Astrocyte (in vitro differentiated cells and primary cell): Measurements from ENCODE around the gene PRKACA. TPM values are rescaled to one million over a fixed set of nuclear protein-coding genes. Genes with fewer than 3 reads are reported as not detected.

ENCODE experiments used
- DNase-seq: peaks from one replicate; pipeline ENCODE4 v3.0.0-alpha.2; 2010; ENCODE audit warnings: low read depth
- FAIRE-seq: peaks from 2 replicates; lab custom pipeline; 2011; peaks lifted over from hg19 to GRCh38; lab: Jason Lieb, UNC
- H2AFZ ChIP-seq: 2 replicates; pipeline ENCODE4 v1.6.0; 2012; ENCODE audit warnings: low read depth, low read length, inconsistent platforms
- H3K27ac ChIP-seq: 2 replicates; pipeline ENCODE4 v1.5.1; 2011; ENCODE audit warnings: low read depth, low read length, inconsistent platforms
- H3K27me3 ChIP-seq: 2 replicates; pipeline ENCODE4 v1.6.0; 2011; ENCODE audit warnings: low read length, inconsistent platforms; ENCODE audit not compliant: insufficient read depth
- H3K36me3 ChIP-seq: 2 replicates; pipeline ENCODE4 v1.5.1; 2011; ENCODE audit warnings: low read length, inconsistent platforms; ENCODE audit not compliant: insufficient read depth
- H3K4me1 ChIP-seq: 2 replicates; pipeline ENCODE4 v1.5.1; 2011; ENCODE audit warnings: low read length, inconsistent platforms; ENCODE audit not compliant: insufficient read depth
- H3K4me2 ChIP-seq: 2 replicates; pipeline ENCODE4 v1.6.0; 2012; ENCODE audit warnings: low read length, inconsistent platforms
- H3K4me3 ChIP-seq: 2 replicates; pipeline ENCODE4 v1.5.1; 2011; ENCODE audit warnings: low read depth, mild to moderate bottlenecking, low read length, inconsistent platforms; ENCODE audit not compliant: insufficient read depth
- H3K79me2 ChIP-seq: 2 replicates; pipeline ENCODE4 v1.6.0; 2012; ENCODE audit warnings: mild to moderate bottlenecking, low read length, inconsistent platforms; ENCODE audit not compliant: insufficient read depth
- H3K9ac ChIP-seq: 2 replicates; pipeline ENCODE4 v1.6.0; 2012; ENCODE audit warnings: mild to moderate bottlenecking, low read length, inconsistent platforms
- H3K9me3 ChIP-seq: 2 replicates; pipeline ENCODE4 v1.5.1; 2012; ENCODE audit warnings: low read depth, mild to moderate bottlenecking, low read length, inconsistent platforms; ENCODE audit not compliant: insufficient read depth
- H4K20me1 ChIP-seq: 2 replicates; pipeline ENCODE4 v1.6.0; 2012; ENCODE audit warnings: low read length, inconsistent platforms; ENCODE audit not compliant: insufficient read depth
- H3K27ac Mint-ChIP-seq: one replicate; pipeline ENCODE4 v1.8.0; 2021; ENCODE audit warnings: mild to moderate bottlenecking, mixed read lengths; ENCODE audit not compliant: unreplicated experiment
- H3K27me3 Mint-ChIP-seq: one replicate; pipeline ENCODE4 v1.8.0; 2021; ENCODE audit warnings: low read depth, mixed read lengths; ENCODE audit not compliant: unreplicated experiment
- H3K36me3 Mint-ChIP-seq: one replicate; pipeline ENCODE4 v1.8.0; 2021; ENCODE audit warnings: low read depth, mixed read lengths; ENCODE audit not compliant: unreplicated experiment
- H3K4me1 Mint-ChIP-seq: one replicate; pipeline ENCODE4 v1.8.0; 2021; ENCODE audit warnings: low read depth, mixed read lengths; ENCODE audit not compliant: unreplicated experiment
- H3K4me3 Mint-ChIP-seq: one replicate; pipeline ENCODE4 v1.8.0; 2021; ENCODE audit warnings: mild to moderate bottlenecking, moderate library complexity, mixed read lengths; ENCODE audit not compliant: unreplicated experiment
- H3K9me3 Mint-ChIP-seq: one replicate; pipeline ENCODE4 v1.8.0; 2021; ENCODE audit warnings: mild to moderate bottlenecking, mixed read lengths; ENCODE audit not compliant: unreplicated experiment
- EZH2 ChIP-seq: IDR thresholded peaks from 2 replicates; pipeline ENCODE4 v1.6.1; 2012; ENCODE audit warnings: mild to moderate bottlenecking, low read length, inconsistent platforms; ENCODE audit not compliant: insufficient read depth
- total RNA-seq: library from RNA; stranded (reverse); gene quantifications from 2 replicates; pipeline ENCODE4 v1.2.1, GENCODE V29; 2021
- TF ChIP-seq, protein P1 (sequence below): IDR thresholded peaks from 2 replicates; pipeline ENCODE4 v1.5.1; 2011; ENCODE audit warnings: low read depth, mild to moderate bottlenecking, inconsistent platforms, low read length, moderate library complexity; ENCODE audit not compliant: insufficient read depth

PRKACA gene
- total RNA-seq, 1 donor from 2014 or later, result 80.5 TPM

DNA sequence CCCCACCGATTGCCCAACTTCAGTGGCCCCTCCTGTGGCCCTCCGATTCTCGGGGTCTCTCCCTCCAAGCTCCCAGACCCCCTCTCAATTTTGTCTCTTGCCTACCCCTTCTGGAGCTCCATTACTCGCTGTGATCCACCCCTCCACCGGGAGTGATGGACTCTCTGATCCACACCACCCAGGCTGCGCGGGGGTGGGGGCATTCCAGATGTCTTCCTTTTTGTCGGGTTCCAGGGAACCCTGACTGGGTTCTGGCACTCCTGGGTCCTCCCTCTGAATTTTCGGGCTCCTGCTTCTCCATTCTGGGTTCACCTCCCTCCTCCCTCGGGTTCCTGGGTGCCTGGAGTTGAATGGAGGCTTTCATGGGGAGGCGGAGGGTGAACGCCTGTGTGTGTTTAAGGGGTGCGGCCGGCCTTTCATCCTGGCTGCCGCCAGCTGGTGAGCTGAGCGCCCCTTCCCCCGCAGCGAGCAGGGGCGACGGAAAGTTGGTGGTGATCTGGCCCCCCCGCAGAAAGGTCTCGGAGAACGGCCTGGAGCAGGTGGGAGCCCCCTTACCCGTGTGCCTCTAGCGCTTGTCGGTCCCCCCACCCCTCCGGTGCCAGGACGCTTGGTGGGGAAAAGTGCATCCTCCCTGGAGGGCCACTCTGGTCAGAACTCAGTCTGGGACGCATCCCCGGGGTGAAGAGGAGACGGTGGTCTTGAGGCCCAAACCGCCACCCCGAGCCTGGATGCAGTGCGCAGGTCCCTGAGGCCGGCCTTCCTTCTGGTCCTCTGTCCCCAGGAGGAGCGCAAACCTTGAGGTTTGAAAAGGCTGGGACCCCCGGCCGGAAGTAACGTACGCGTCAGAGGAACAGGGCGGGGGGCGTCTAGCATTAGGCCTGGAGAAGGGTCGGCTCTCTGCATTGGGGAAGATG is 43.4 kb downstream of the PRKACA start:
- no peaks in the 10 kb centered on the region for H3K79me2 ChIP-seq
- no peaks in the 10 kb centered on the region for H3K9me3 ChIP-seq
- peak overlapping the region; percentile 65 for H3K9ac ChIP-seq
- Mint-ChIP-seq H3K4me1 (peaks cover 8% of the 10 kb centered on the region), H3K9me3 (peaks cover 1% of the 10 kb centered on the region), H3K27ac (no peak overlapping the region), H3K27me3 (peaks cover 8% of the 10 kb centered on the region), H3K36me3 (peaks cover 4% of the 10 kb centered on the region), H3K4me3 (peak overlapping the region; percentile 90)
- H4K20me1 ChIP-seq, result no peaks in the 10 kb centered on the region
- H3K4me1 ChIP-seq, result peaks cover 19% of the 10 kb centered on the region
- H3K27ac ChIP-seq, result no peak overlapping the region
- DNase-seq (no peak), FAIRE-seq (no peak)
- peak overlapping the region; percentile 82 for H2AFZ ChIP-seq
- H3K4me2 ChIP-seq, result peak overlapping the region; percentile 94
- H3K36me3 ChIP-seq, result no peaks in the 10 kb centered on the region
- no peak for TF ChIP-seq EZH2
- TF ChIP-seq, protein P1, sequence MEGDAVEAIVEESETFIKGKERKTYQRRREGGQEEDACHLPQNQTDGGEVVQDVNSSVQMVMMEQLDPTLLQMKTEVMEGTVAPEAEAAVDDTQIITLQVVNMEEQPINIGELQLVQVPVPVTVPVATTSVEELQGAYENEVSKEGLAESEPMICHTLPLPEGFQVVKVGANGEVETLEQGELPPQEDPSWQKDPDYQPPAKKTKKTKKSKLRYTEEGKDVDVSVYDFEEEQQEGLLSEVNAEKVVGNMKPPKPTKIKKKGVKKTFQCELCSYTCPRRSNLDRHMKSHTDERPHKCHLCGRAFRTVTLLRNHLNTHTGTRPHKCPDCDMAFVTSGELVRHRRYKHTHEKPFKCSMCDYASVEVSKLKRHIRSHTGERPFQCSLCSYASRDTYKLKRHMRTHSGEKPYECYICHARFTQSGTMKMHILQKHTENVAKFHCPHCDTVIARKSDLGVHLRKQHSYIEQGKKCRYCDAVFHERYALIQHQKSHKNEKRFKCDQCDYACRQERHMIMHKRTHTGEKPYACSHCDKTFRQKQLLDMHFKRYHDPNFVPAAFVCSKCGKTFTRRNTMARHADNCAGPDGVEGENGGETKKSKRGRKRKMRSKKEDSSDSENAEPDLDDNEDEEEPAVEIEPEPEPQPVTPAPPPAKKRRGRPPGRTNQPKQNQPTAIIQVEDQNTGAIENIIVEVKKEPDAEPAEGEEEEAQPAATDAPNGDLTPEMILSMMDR, result no peak
- H3K4me3 ChIP-seq, result peak overlapping the region; percentile 59
- H3K27me3 ChIP-seq, result no peaks in the 10 kb centered on the region

- Histone ChIP-seq H3K4me1 (peaks cover 19% of the 10 kb centered on the region), H4K20me1 (no peaks in the 10 kb centered on the region), H2AFZ (peak overlapping the region; percentile 82), H3K9me3 (no peaks in the 10 kb centered on the region), H3K27me3 (no peaks in the 10 kb centered on the region), H3K36me3 (no peaks in the 10 kb centered on the region), H3K4me2 (peak overlapping the region; percentile 94), H3K4me3 (peak overlapping the region; percentile 59), H3K79me2 (no peaks in the 10 kb centered on the region), H3K27ac (no peak overlapping the region), H3K9ac (peak overlapping the region; percentile 65)
- Mint-ChIP-seq H3K4me1 (peaks cover 8% of the 10 kb centered on the region), H3K36me3 (peaks cover 4% of the 10 kb centered on the region), H3K27ac (no peak overlapping the region), H3K27me3 (peaks cover 8% of the 10 kb centered on the region), H3K4me3 (peak overlapping the region; percentile 90), H3K9me3 (peaks cover 1% of the 10 kb centered on the region)
- peak; percentile 77 for DNase-seq
- TF ChIP-seq, protein P1, result peak; percentile 23
- no peak for TF ChIP-seq EZH2
- no peak for FAIRE-seq
Measured at GRCh38 chr19:14073261-14073924, 44.2 kb downstream of the PRKACA start.
